ENCODE data around the gene FBXO38.

FBXO38 gene, protein sequence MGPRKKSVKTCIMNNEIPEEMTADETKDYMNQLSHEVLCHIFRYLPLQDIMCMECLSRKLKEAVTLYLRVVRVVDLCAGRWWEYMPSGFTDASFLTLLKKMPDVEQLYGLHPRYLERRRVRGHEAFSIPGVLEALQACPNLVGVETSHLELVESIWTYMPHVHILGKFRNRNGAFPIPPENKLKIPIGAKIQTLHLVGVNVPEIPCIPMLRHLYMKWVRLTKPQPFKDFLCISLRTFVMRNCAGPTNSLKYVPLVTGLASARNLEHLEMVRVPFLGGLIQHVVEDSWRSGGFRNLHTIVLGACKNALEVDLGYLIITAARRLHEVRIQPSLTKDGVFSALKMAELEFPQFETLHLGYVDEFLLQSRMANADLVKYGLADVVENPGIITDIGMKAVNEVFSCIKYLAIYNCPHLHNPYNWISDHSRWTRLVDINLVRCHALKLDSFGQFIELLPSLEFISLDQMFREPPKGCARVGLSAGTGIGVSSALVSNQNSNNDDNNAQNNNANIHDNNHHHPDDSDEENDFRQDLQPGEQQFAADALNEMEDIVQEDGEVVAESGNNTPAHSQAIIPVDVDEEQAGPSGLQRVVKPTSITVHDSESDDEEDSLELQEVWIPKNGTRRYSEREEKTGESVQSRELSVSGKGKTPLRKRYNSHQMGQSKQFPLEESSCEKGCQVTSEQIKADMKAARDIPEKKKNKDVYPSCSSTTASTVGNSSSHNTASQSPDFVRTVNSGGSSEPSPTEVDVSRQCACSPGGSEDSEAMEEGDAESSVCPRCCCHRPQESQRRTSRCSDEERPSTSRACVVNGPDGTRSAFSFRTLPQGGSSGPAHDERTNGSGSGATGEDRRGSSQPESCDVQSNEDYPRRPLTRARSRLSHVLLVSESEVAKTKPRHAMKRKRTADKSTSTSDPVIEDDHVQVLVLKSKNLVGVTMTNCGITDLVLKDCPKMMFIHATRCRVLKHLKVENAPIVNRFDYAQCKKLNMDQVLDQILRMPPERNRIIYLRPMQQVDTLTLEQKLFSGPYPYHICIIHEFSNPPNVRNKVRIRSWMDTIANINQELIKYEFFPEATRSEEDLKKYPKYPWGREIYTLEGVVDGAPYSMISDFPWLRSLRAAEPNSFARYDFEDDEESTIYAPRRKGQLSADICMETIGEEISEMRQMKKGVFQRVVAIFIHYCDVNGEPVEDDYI

GRCh38 chr5:148383564-148384379 is at the start of gene FBXO38:
TSS of gene FBXO38 (plus strand) at chr5:148383958. CDS start at chr5:148394777, 10,819 bp downstream.
- DNase-seq, result peak; percentile 84

DNA sequence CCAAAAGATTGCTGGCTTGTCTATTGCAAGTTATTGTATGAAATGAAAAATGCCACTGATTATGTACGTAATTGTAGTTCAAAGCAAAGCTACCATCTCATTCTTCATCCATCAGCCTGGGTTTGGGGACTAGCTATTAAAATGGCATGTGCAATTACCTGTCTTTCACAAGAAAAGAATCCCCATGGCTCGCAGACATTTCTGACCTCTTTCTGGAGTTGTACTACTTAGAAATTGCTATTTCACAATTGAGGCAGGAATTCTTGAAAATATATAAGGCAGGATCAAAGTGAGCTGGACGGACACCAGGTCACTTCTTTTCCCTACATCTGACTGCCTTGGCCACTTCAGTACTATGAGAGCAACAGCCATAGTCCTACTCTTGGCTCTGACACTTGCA is 48.5 kb upstream of the FBXO38 start, which contains the start of gene SPINK9:
TSS of gene SPINK9 (plus strand) at position 301 of the 400 bp plus-strand sequence. CDS start at position 356, 55 bp downstream.
- no peak for DNase-seq

GRCh38 chr5:148336704-148337435 is 46.9 kb upstream of the FBXO38 start:
- DNase-seq, result no peak

GRCh38 chr5:148342371-148343045 is 41.2 kb upstream of the FBXO38 start:
- no peak for DNase-seq

DNA sequence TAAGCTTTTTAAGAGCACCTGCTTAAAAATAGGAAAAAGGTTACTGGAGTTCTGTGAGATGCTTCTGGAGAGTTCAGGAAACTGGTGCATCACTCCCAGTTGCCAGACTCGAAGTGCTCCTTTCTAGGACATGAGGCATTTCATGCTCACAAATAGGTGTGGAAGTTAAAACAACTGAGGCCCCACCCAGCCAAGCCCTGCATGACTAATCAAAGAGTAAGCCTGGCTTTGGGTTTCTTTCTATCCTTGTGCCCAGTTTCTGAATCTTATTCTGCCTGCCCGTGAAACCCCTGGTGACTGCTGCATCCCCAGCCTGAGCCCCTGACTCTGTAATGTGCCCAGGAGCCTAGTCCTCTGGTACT is 40.7 kb upstream of the FBXO38 start:
- no peak for DNase-seq

- no peak for DNase-seq
Measured at GRCh38 chr5:148343603-148344487, 39.9 kb upstream of the FBXO38 start.

DNA sequence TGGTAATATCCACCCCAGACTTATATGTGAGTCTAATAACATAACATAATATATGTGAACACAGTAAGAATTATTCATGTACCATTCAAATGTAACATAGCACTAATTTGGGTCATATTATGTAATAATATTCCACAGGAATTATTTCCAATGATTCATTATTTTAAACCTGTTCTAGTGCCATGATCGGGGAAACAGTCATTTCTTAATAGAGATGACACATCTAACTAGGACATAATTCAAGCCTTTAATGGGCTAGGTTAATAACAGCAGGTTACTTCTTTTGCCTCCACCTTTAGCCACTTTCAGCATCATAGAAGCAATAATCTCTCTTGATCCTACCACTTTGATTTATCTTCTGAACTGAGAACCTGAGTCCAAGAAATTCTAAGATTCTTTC is 36.1 kb upstream of the FBXO38 start:
- DNase-seq, result no peak

GRCh38 chr5:148352696-148353095 is 31.1 kb upstream of the FBXO38 start:
- no peak for DNase-seq

DNA sequence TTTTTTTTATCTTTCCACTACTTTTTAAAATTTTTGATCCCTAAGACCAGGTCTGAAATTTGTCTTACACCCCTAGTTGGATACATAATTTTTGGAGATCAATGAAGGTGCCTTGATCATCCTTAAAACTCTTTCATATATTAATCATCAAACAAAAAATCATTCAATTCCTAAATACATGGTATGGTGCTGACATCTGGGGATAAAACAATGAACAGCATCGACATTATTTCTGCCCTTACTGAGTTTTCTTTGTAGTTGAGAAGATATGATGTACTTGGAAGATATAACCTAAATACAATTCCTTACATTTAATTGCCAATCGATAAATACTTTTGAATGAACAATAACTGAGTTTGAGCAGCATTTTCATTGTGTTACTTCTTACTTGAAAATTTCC is 30.1 kb upstream of the FBXO38 start:
- DNase-seq, result no peak

DNA sequence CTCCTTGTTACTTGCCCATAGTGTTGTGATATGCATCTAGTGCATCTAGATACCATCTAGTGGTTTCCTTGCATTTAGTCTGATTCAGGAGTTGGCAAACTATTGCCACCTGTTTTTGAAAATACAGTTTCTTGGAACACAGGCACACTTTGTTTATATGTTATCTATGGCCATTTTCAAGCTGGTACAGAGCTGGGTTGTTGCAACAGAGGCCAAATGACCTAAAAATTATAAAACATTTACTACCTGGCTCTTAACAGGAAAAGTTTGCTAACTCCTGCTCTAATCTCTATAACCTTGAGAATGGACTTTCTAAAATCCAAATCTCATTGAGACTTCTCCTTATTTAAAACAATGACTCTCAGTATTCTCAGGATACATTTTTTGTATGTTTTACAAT is 19.4 kb upstream of the FBXO38 start:
- DNase-seq, result no peak

GRCh38 chr5:148368299-148368698 is 15.5 kb upstream of the FBXO38 start:
- no peak for DNase-seq

DNA sequence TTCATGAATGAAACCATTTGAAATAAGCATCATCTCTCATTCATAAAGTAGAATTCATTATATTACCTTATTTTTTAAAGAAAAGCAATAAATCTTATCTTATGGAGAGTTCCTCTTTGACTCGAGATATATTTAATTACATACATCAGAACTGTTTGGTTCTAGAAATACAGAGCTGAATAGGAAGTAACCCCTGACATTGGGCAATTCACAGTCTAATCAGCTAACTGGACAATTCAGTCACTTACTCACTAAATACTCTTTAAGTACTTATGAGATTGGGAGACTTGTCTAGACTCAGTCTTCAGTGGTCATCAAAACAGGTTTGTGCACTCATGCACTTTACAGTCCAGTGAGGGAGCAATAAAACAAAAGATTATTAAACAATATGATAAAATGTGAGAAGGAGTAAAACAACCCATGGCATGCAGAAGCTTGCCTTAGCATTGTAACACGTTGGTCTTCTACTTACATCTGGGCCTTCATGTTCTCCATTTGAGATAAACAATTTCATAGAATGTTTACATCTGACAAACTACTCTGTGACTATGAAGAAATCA is 11.5 kb upstream of the FBXO38 start:
- no peak for DNase-seq

DNA sequence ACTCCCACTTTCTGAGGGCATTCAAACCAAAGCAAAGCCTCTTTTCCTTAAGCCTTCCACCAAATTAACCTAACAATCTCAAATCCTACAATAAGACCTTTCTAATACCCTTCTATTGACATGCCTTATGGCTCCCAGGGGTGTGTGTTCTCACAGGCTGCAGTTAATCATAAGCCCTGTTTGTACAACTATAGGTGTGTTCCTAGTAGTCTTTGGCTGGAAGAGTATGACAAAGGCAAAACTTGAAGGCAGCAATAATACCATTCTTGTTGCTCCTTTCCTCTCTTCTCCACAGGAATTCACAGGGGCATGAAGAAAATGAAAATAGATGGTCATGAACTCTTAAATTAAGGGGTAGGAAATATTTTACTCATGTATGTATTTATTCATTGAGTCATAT is 10.9 kb upstream of the FBXO38 start:
- no peak for DNase-seq

GRCh38 chr5:148374690-148375360 is 8.9 kb upstream of the FBXO38 start:
- no peak for DNase-seq

- DNase-seq, result no peak
Measured at GRCh38 chr5:148376198-148376597, 7.6 kb upstream of the FBXO38 start.

GRCh38 chr5:148378670-148379069 is 5.1 kb upstream of the FBXO38 start:
- DNase-seq, result no peak

GRCh38 chr5:148379340-148379739 is 4.4 kb upstream of the FBXO38 start:
- DNase-seq, result no peak

- no peak for DNase-seq
Measured at GRCh38 chr5:148381906-148382305, 1.9 kb upstream of the FBXO38 start.

GRCh38 chr5:148382961-148383360 is 797 bp upstream of the FBXO38 start:
- no peak for DNase-seq
